ENCODE results near the gene PTPRN. TPM values are rescaled to one million over a fixed set of nuclear protein-coding genes. Genes with fewer than 3 reads are reported as not detected.
"Not testable (repeated sequence)": the region's sequence is repeated elsewhere in the genome, so short reads cannot be mapped to it uniquely, and the experiment has no call there.

Gene PTPRN
- total and polyA plus RNA-seq, 2 donors (not counting 3 experiments of a cell fraction or from before 2014, with no cell fraction given), result not detected

DNA sequence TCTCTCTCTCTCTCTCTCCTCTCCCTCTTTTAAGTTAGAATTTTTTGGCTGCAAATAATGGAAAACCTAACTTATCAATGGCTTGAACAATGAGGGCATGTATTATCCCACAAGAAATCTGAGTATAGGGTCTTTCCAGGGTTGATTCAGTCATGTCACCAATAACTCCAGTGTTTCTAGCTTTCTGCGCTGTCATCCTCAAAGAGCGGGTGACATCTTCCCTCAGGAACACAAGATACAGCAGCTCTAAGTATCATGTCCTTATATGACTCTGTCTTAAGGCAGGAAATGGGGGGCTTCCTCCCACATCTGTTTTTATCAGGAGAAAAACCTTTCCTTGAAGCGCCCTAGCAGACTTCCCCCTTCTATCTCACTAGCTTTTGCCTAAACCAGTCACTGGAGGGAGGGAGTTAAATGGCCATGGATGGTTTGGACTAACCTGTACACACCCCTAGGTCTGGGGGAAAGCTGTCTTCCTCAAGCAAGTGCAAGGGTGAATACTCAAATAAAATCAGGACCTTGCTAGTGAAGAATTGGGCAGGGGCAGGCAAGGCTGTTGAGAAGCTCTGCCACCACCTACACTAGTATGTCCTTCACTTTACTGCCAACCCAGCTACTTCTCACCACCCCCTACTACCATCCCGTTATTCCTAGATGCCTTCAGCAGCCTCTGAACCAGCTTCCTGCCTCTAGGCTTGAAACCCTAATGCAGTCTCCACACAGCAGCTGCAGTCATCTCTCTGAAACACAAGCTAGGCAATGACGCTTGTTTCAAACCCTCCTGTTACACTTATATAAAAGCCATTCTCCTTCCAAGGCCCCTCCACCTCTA lies 48.0 kb downstream of the PTPRN start:
- Histone ChIP-seq H3K9me1 (replicated peaks; ENCODE audit: control insufficient read depth, extremely low read depth, insufficient read depth, low read length) (no peaks in the 10 kb centered on the region), H3K4me2 (ENCODE audit: insufficient read depth, low read length) (no peak overlapping the region), H3K27ac (ENCODE audit: insufficient read depth, low read depth, low read length) (no peak overlapping the region), H3K4me1 (ENCODE audit: control insufficient read depth, extremely low read depth, insufficient read depth, low read length) (no peaks in the 10 kb centered on the region), H3K27me3 (ENCODE audit: control insufficient read depth in 2 of 2, insufficient read depth in 2 of 2, low read length in 2 of 2) (peaks cover 18 to 19% of the 10 kb centered on the region in 2 experiments), H2AFZ (ENCODE audit: low read depth, low read length) (no peak overlapping the region), H3K9me3 (replicated peaks; ENCODE audit: control insufficient read depth, insufficient read depth, low read length) (no peaks in the 10 kb centered on the region), H3K9ac (replicated peaks; ENCODE audit: extremely low read depth, insufficient read depth, low read length) (no peak overlapping the region), H3K4me3 (replicated peaks in 1 of 3; ENCODE audit: insufficient read depth in 1 of 3, low read depth in 1 of 3, low read length in 3 of 3) (no peak overlapping the region), H4K20me1 (replicated peaks; ENCODE audit: control insufficient read depth, extremely low read depth, insufficient read depth, low read length) (no peaks in the 10 kb centered on the region), H3K36me3 (ENCODE audit: control insufficient read depth in 2 of 2, extremely low read depth in 1 of 2, insufficient read depth in 2 of 2, low read length in 2 of 2) (no peaks in the 10 kb centered on the region), H3K79me2 (ENCODE audit: control insufficient read depth, insufficient read depth, low read length) (no peaks in the 10 kb centered on the region)
- intact Hi-C loops (cut with micrococcal nuclease), result no loop called here
- CTCF ChIA-PET, result interaction anchor here (0.5 to 2.3 kb wide), 5 partner anchors 12 to 157 kb away, joined by 3 to 12 read pairs (median 4); no protein-coding TSS in a partner anchor
- DNase-seq (ENCODE audit: low read depth, low spot score) (no peak), FAIRE-seq (no peak)
- no TSS peak for BruUV-seq (replicated peaks)
- dilution Hi-C loops (cut with MboI; ENCODE audit: extremely low pct_ligation_motif_present, low sequenced_read_pairs), result no loop called here
- TF ChIP-seq, protein P1, sequence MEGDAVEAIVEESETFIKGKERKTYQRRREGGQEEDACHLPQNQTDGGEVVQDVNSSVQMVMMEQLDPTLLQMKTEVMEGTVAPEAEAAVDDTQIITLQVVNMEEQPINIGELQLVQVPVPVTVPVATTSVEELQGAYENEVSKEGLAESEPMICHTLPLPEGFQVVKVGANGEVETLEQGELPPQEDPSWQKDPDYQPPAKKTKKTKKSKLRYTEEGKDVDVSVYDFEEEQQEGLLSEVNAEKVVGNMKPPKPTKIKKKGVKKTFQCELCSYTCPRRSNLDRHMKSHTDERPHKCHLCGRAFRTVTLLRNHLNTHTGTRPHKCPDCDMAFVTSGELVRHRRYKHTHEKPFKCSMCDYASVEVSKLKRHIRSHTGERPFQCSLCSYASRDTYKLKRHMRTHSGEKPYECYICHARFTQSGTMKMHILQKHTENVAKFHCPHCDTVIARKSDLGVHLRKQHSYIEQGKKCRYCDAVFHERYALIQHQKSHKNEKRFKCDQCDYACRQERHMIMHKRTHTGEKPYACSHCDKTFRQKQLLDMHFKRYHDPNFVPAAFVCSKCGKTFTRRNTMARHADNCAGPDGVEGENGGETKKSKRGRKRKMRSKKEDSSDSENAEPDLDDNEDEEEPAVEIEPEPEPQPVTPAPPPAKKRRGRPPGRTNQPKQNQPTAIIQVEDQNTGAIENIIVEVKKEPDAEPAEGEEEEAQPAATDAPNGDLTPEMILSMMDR (IDR thresholded peaks at IDR 0.05; ENCODE audit: extremely low read depth in 1 of 2, insufficient read depth in 1 of 2, low read depth in 1 of 2, low read length in 2 of 2), result no peak
- TF ChIP-seq FOS (IDR thresholded peaks at IDR 0.05; ENCODE audit: borderline replicate concordance, insufficient read depth, low read length) (no peak), MYC (IDR thresholded peaks at IDR 0.05; ENCODE audit: low read depth, low read length) (no peak), JUN (IDR thresholded peaks at IDR 0.05; ENCODE audit: borderline replicate concordance, insufficient read depth, insufficient read length, low read depth) (no peak), POLR2A (IDR thresholded peaks at IDR 0.05; ENCODE audit: low read depth, low read length) (no peak), EZH2 (IDR thresholded peaks at IDR 0.05; ENCODE audit: borderline replicate concordance, low read depth, low read length, severe bottlenecking) (no peak), POLR2AphosphoS5 (IDR thresholded peaks at IDR 0.05; ENCODE audit: insufficient read depth, low read depth, low read length) (no peak), GATA2 (IDR thresholded peaks at IDR 0.05; ENCODE audit: insufficient read depth, insufficient read length, low read depth, low read length) (no peak)
- TF ChIP-seq, protein P2, sequence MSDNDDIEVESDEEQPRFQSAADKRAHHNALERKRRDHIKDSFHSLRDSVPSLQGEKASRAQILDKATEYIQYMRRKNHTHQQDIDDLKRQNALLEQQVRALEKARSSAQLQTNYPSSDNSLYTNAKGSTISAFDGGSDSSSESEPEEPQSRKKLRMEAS (IDR thresholded peaks at IDR 0.05; ENCODE audit: insufficient read depth, insufficient read length), result no peak
- POLR2A ChIA-PET, result no interaction called here

DNA sequence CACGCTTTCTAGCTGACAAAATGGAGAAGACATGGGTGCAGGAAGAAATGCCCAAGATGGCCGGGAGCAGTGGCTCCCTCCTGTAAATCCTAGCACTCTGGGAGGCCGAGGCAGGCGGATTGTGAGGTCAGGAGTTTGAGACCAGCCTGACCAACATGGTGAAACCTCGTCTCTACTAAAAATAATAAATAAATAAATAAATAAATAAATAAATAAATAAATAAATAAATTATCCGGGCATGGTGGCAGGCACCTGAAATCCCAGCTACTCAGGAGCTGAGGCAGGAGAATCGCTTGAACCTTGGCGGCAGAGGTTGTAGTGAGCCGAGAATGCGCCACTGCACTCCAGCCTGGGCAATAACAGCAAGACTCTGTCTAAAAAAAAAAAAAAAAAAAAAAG lies 50.3 kb downstream of the PTPRN start:
- CTCF ChIA-PET, result interaction anchor here (0.8 to 1.0 kb wide), 2 partner anchors 12 to 36 kb away, joined by 3 to 7 read pairs; no protein-coding TSS in a partner anchor
- H3K4me2 ChIP-seq (ENCODE audit: insufficient read depth, low read length); BruUV-seq (replicated peaks); DNase-seq (ENCODE audit: low read depth, low spot score); H3K9me1 ChIP-seq (replicated peaks; ENCODE audit: control insufficient read depth, extremely low read depth, insufficient read depth, low read length); H3K79me2 ChIP-seq (ENCODE audit: control insufficient read depth, insufficient read depth, low read length); H3K4me3 ChIP-seq (replicated peaks in 1 of 3; ENCODE audit: insufficient read depth in 1 of 3, low read depth in 1 of 3, low read length in 3 of 3); dilution Hi-C loops (cut with MboI; ENCODE audit: extremely low pct_ligation_motif_present, low sequenced_read_pairs); H2AFZ ChIP-seq (ENCODE audit: low read depth, low read length); intact Hi-C loops (cut with micrococcal nuclease); H3K9ac ChIP-seq (replicated peaks; ENCODE audit: extremely low read depth, insufficient read depth, low read length); POLR2A ChIA-PET; H4K20me1 ChIP-seq (replicated peaks; ENCODE audit: control insufficient read depth, extremely low read depth, insufficient read depth, low read length); FAIRE-seq; H3K27ac ChIP-seq (ENCODE audit: insufficient read depth, low read depth, low read length); H3K4me1 ChIP-seq (ENCODE audit: control insufficient read depth, extremely low read depth, insufficient read depth, low read length); H3K9me3 ChIP-seq (replicated peaks; ENCODE audit: control insufficient read depth, insufficient read depth, low read length); H3K36me3 ChIP-seq (ENCODE audit: control insufficient read depth in 2 of 2, extremely low read depth in 1 of 2, insufficient read depth in 2 of 2, low read length in 2 of 2): not testable (repeated sequence)
- peaks cover 29% of the 10 kb centered on the region in 2 experiments for H3K27me3 ChIP-seq (ENCODE audit: control insufficient read depth in 2 of 2, insufficient read depth in 2 of 2, low read length in 2 of 2)

Data from endothelial cell of umbilical vein (primary cell).